Vein endothelial cell (primary cell): Measurements from ENCODE around the gene SPACA6. TPM values are rescaled to one million over a fixed set of nuclear protein-coding genes. Genes with fewer than 3 reads are reported as not detected.

Experiments
- small RNA-seq: library from RNA; depleted of rRNA; stranded (forward); fragments of <200 nt; gene quantifications from one replicate; pipeline ENCODE3, GENCODE V24; 2012
- total RNA-seq: library from RNA; depleted of rRNA; stranded (reverse); fragments of >200 nt; gene quantifications from 2 replicates; pipeline ENCODE4 v1.2.3, GENCODE V29; 2012

Gene SPACA6, protein sequence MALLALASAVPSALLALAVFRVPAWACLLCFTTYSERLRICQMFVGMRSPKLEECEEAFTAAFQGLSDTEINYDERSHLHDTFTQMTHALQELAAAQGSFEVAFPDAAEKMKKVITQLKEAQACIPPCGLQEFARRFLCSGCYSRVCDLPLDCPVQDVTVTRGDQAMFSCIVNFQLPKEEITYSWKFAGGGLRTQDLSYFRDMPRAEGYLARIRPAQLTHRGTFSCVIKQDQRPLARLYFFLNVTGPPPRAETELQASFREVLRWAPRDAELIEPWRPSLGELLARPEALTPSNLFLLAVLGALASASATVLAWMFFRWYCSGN
- total RNA-seq = 5.6 and 7.8 TPM in 2 replicates

DNA sequence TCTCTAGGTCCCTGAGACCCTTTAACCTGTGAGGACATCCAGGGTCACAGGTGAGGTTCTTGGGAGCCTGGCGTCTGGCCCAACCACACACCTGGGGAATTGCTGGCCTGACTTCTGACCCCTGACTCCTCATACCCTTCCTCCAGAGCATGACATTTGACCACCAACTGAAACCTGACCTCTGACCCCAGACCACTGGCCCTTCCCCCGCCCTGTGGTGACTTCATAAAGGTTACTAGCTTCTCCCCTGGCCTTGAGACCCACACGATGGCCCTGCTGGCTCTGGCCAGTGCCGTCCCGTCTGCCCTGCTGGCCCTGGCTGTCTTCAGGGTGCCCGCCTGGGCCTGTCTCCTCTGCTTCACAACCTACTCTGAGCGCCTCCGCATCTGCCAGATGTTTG is at the start of gene SPACA6:
TSS of gene SPACA6 (plus strand) at position 71 of the 400 bp plus-strand sequence. CDS start at position 268, 197 bp downstream.

GRCh38 chr19:51646730-51647129 is 46.4 kb upstream of the SPACA6 start, which contains the start of gene SIGLEC14:
Gene SIGLEC14, minus strand, starts transcription at chr19:51646825. Its CDS starts 66 bp downstream, at chr19:51646759.

DNA sequence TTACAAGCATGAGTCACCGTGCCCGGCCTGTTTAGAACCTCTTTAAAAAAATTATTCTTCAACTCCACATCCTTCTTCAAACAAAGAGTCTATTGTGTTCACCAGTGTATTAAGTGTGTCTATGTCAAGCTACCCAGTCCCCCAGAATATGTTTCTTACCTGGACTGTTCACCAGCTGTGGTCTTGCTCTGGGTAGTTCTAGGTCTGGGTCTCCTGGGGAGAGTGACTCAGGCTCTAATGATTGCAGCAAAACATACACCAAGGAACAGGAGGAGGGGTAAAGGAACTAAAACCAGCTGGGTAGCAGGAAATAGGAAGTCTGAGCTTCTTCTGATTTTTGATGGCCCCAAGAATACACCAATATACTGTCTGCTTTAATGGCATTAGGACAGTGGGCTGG is 58.5 kb downstream of the SPACA6 start, which contains the start of gene FPR1:
TSS of gene FPR1 (minus strand) at position 224 of the 400 bp plus-strand sequence. CDS start 4,884 bp downstream, outside the sequence.

Small RNA genes within 50 kb of the gene (small RNA-seq; reads per million reads assigned to genes)
- not detected for gene AC018755.2
- not detected for gene MIR125A
- 0.98 reads per million, percentile 58 among the genes with 10 or more reads in this experiment for gene MIR99B
- gene MIRLET7E = not detected

Other genes with a start within 250 kb of the SPACA6 start
- gene SIGLEC8, start 234.9 kb upstream of the SPACA6 start, total RNA-seq = not detected in 2 replicates
- gene CEACAM18, start 214.8 kb upstream of the SPACA6 start, total RNA-seq = not detected in 2 replicates
- gene SIGLEC12, start 191.5 kb upstream of the SPACA6 start, total RNA-seq = not detected in 2 replicates
- not detected in 2 replicates for gene SIGLEC6, start 161.7 kb upstream of the SPACA6 start, total RNA-seq
- gene ZNF175, start 122.0 kb upstream of the SPACA6 start, total RNA-seq = 11.0 and 17.0 TPM in 2 replicates
- gene SIGLEC5, start 62.9 kb upstream of the SPACA6 start, total RNA-seq = under 0.01 TPM in 1 of 2 replicates, not detected in the other
- 0.29 and 0.33 TPM in 2 replicates for gene SIGLEC14, start 46.5 kb upstream of the SPACA6 start, total RNA-seq
- gene HAS1, start 30.7 kb downstream of the SPACA6 start, total RNA-seq = not detected in 2 replicates
- not detected in 2 replicates for gene FPR1, start 58.5 kb downstream of the SPACA6 start, total RNA-seq
- gene FPR2, start 67.8 kb downstream of the SPACA6 start, total RNA-seq = not detected in 2 replicates
- gene FPR3, start 101.8 kb downstream of the SPACA6 start, total RNA-seq = under 0.01 and 0.10 TPM in 2 replicates
- 4.9 and 5.3 TPM in 2 replicates for gene ZNF577, start 194.6 kb downstream of the SPACA6 start, total RNA-seq
- 7.5 and 9.6 TPM in 2 replicates for gene ZNF649, start 211.7 kb downstream of the SPACA6 start, total RNA-seq
- gene ZNF613, start 234.1 kb downstream of the SPACA6 start, total RNA-seq = 8.5 and 9.1 TPM in 2 replicates